Measurements from ENCODE around the gene MDM1. TPM values are rescaled to one million over a fixed set of nuclear protein-coding genes. Genes with fewer than 3 reads are reported as not detected.

The MDM1 gene
- total and polyA plus RNA-seq, 2 of the 13 experiments (the other 11 are each of a cell fraction or from before 2014, with no cell fraction given) = 4.6 to 15.2 TPM

DNA sequence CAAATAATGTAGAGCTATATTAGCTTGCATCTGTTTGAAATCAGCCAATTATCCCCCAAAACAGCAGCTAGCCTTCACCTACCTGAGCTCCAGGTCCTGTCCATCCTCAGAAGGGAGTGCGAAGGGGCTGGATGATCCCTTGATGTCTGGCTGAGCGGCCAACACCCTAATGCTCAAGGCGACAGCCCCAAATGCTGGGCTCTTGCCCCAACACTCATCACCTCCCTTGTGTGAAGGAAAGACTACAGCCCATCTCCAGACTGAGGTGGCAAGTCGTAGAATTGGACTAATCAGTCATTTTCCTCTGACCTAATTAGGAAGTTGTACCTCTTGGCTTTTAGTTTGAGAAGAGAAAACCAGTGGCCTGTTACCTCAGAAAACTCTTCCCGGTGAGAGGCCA, 16.3 kb upstream of the MDM1 start:
- Histone ChIP-seq H3K9me3 (ENCODE audit: low read length) (no peaks in the 10 kb centered on the region), H4K20me1 (ENCODE audit: insufficient read depth, low read length) (no peaks in the 10 kb centered on the region), H3K4me3 (replicated peaks in 1 of 3; ENCODE audit: insufficient read depth in 1 of 3, low read depth in 2 of 3, low read length in 3 of 3) (no peak overlapping the region), H3K9ac (ENCODE audit: insufficient read depth, low read depth, low read length) (no peak overlapping the region), H3K27ac (ENCODE audit: extremely low read length, insufficient read depth, low read length) (no peak overlapping the region), H3K79me2 (ENCODE audit: insufficient read depth, low read length) (no peaks in the 10 kb centered on the region), H3K36me3 (replicated peaks in 1 of 2; ENCODE audit: control insufficient read depth in 1 of 2, insufficient read depth in 2 of 2, low read length in 2 of 2) (no peaks in the 10 kb centered on the region), H2AFZ (ENCODE audit: low read length) (no peak overlapping the region), H3K27me3 (ENCODE audit: control insufficient read depth in 1 of 2, insufficient read depth in 2 of 2, low read length in 2 of 2) (no peaks in the 10 kb centered on the region), H3K4me1 (ENCODE audit: insufficient read depth, low read length) (peaks cover 18% of the 10 kb centered on the region), H3K4me2 (ENCODE audit: low read depth, low read length) (no peak overlapping the region)
- ChIA-PET CTCF (ENCODE audit: low intra/inter-chr PET ratio, low total read pairs) (no interaction called here), POLR2A (no interaction called here)
- FAIRE-seq (no peak), DNase-seq (ENCODE audit: low spot score) (no peak), ATAC-seq (no peak)
- 72% methylated on average over 5 of the region's 5 CpGs for WGBS (ENCODE audit: low lambda C conversion rate)
- in situ Hi-C loops (cut with HindIII; ENCODE audit: extremely low pct_ligation_motif_present, low pct_unique_long_range_greater_than_20kb) (loop anchor here (10.0 kb wide), 1 partner anchor 336 kb away; the partner anchor contains the start of gene NUP107), intact Hi-C loops (cut with micrococcal nuclease; ENCODE audit: unreplicated experiment) (no loop called here)
- BruUV-seq (replicated peaks) = no TSS peak
- no peak for TF ChIP-seq HOXD1 (CRISPR knock-in tag; IDR thresholded peaks at IDR 0.05)
- TF ChIP-seq ZBTB7A (CRISPR knock-in tag; IDR thresholded peaks at IDR 0.05) = no peak
- TF ChIP-seq RFX1 (IDR thresholded peaks at IDR 0.05) = no peak
- no peak for TF ChIP-seq NFYC (CRISPR knock-in tag; IDR thresholded peaks at IDR 0.05)
- no peak for TF ChIP-seq SRSF4 (IDR thresholded peaks at IDR 0.05; ENCODE audit: low read depth, low read length, poor library complexity, severe bottlenecking)
- no peak for TF ChIP-seq ZNF282 (IDR thresholded peaks at IDR 0.05; ENCODE audit: partially characterized antibody)
- TF ChIP-seq NFE2L2 (IDR thresholded peaks at IDR 0.05; ENCODE audit: low read length) = no peak
- TF ChIP-seq, protein P1, sequence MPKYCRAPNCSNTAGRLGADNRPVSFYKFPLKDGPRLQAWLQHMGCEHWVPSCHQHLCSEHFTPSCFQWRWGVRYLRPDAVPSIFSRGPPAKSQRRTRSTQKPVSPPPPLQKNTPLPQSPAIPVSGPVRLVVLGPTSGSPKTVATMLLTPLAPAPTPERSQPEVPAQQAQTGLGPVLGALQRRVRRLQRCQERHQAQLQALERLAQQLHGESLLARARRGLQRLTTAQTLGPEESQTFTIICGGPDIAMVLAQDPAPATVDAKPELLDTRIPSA (CRISPR knock-in tag; IDR thresholded peaks at IDR 0.05; ENCODE audit: borderline replicate concordance) = no peak

DNA sequence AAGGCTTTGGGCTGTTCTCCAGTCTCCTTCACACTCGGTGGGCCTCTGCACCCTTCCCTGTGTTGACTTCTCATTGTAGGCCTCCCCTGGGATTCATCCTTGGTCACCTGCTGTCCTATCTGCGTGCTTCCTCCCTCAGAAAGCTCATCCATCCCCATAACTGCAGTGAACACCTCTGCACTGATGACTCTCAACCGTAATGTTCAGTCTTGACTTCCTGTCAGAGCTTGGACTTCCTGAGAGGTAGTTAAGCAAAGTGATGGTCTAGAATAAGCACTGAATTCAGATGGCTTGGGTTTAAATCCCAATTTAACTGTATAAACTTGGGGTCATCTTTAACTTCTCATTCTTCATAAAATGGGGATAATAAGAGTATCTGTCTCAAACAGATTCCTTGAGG, 13.6 kb upstream of the MDM1 start:
- Histone ChIP-seq H3K4me1 (ENCODE audit: insufficient read depth, low read length) (peaks cover 44% of the 10 kb centered on the region), H3K9ac (ENCODE audit: insufficient read depth, low read depth, low read length) (no peak overlapping the region), H3K36me3 (replicated peaks in 1 of 2; ENCODE audit: control insufficient read depth in 1 of 2, insufficient read depth in 2 of 2, low read length in 2 of 2) (no peaks in the 10 kb centered on the region), H3K4me2 (ENCODE audit: low read depth, low read length) (no peak overlapping the region), H2AFZ (ENCODE audit: low read length) (no peak overlapping the region), H3K4me3 (replicated peaks in 1 of 3; ENCODE audit: insufficient read depth in 1 of 3, low read depth in 2 of 3, low read length in 3 of 3) (no peak overlapping the region), H3K79me2 (ENCODE audit: insufficient read depth, low read length) (no peaks in the 10 kb centered on the region), H3K27me3 (ENCODE audit: control insufficient read depth in 1 of 2, insufficient read depth in 2 of 2, low read length in 2 of 2) (no peaks in the 10 kb centered on the region), H3K27ac (ENCODE audit: extremely low read length, insufficient read depth, low read length) (no peak overlapping the region), H3K9me3 (ENCODE audit: low read length) (no peaks in the 10 kb centered on the region), H4K20me1 (ENCODE audit: insufficient read depth, low read length) (no peaks in the 10 kb centered on the region)
- ChIA-PET POLR2A (no interaction called here), CTCF (ENCODE audit: low intra/inter-chr PET ratio, low total read pairs) (no interaction called here)
- BruUV-seq (replicated peaks) = no TSS peak
- intact Hi-C loops (cut with micrococcal nuclease; ENCODE audit: unreplicated experiment) = no loop called here
- no peak for DNase-seq (ENCODE audit: low spot score)
- FAIRE-seq = no peak
- 86% methylated on average over 3 of the region's 3 CpGs for WGBS (ENCODE audit: low lambda C conversion rate)
- in situ Hi-C loops (cut with HindIII; ENCODE audit: extremely low pct_ligation_motif_present, low pct_unique_long_range_greater_than_20kb) = loop anchor here (10.0 kb wide), 1 partner anchor 339 kb away; the partner anchor contains the start of gene NUP107
- ATAC-seq = no peak
- TF ChIP-seq ZNF3 (CRISPR knock-in tag; IDR thresholded peaks at IDR 0.05) (no peak), RBFOX2 (IDR thresholded peaks at IDR 0.05; ENCODE audit: low read depth, low read length) (no peak), SSRP1 (CRISPR knock-in tag; IDR thresholded peaks at IDR 0.05) (no peak), ZNF883 (CRISPR knock-in tag; IDR thresholded peaks at IDR 0.05; ENCODE audit: not compliant biosample characterization) (no peak), NFE2L1 (CRISPR knock-in tag; IDR thresholded peaks at IDR 0.05; ENCODE audit: borderline replicate concordance) (no peak), ZZZ3 (CRISPR knock-in tag; IDR thresholded peaks at IDR 0.05; ENCODE audit: borderline replicate concordance) (no peak), ONECUT2 (CRISPR knock-in tag; IDR thresholded peaks at IDR 0.05) (no peak)
- TF ChIP-seq, protein P2, sequence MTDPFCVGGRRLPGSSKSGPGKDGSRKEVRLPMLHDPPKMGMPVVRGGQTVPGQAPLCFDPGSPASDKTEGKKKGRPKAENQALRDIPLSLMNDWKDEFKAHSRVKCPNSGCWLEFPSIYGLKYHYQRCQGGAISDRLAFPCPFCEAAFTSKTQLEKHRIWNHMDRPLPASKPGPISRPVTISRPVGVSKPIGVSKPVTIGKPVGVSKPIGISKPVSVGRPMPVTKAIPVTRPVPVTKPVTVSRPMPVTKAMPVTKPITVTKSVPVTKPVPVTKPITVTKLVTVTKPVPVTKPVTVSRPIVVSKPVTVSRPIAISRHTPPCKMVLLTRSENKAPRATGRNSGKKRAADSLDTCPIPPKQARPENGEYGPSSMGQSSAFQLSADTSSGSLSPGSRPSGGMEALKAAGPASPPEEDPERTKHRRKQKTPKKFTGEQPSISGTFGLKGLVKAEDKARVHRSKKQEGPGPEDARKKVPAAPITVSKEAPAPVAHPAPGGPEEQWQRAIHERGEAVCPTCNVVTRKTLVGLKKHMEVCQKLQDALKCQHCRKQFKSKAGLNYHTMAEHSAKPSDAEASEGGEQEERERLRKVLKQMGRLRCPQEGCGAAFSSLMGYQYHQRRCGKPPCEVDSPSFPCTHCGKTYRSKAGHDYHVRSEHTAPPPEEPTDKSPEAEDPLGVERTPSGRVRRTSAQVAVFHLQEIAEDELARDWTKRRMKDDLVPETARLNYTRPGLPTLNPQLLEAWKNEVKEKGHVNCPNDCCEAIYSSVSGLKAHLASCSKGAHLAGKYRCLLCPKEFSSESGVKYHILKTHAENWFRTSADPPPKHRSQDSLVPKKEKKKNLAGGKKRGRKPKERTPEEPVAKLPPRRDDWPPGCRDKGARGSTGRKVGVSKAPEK (CRISPR knock-in tag; IDR thresholded peaks at IDR 0.05; ENCODE audit: borderline replicate concordance) = no peak
- TF ChIP-seq, protein P3, sequence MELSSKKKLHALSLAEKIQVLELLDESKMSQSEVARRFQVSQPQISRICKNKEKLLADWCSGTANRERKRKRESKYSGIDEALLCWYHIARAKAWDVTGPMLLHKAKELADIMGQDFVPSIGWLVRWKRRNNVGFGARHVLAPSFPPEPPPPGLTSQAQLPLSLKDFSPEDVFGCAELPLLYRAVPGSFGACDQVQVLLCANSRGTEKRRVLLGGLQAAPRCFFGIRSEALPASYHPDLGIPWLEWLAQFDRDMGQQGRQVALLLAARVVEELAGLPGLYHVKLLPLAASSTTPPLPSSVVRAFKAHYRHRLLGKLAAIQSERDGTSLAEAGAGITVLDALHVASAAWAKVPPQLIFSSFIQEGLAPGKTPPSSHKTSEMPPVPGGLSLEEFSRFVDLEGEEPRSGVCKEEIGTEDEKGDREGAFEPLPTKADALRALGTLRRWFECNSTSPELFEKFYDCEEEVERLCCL (CRISPR knock-in tag; IDR thresholded peaks at IDR 0.05; ENCODE audit: borderline replicate concordance) = no peak
